ENCODE results near the gene ZNF654.
"Not testable (repeated sequence)": the region's sequence is repeated elsewhere in the genome, so short reads cannot be mapped to it uniquely, and the experiment has no call there.

Gene ZNF654

GRCh38 chr3:88061746-88062145 is 2.7 kb downstream of the ZNF654 start:
- no peak for DNase-seq (ENCODE audit: low spot score)

- DNase-seq (ENCODE audit: low spot score): no peak
These were observed 16.0 kb downstream of the ZNF654 start for GRCh38 chr3:88075072-88075471.

- no peak for DNase-seq (ENCODE audit: low spot score)
These were observed 16.4 kb downstream of the ZNF654 start for GRCh38 chr3:88075497-88075896.

- DNase-seq (ENCODE audit: low spot score): no peak
These were observed 17.7 kb downstream of the ZNF654 start for GRCh38 chr3:88076712-88077111.

- no peak for DNase-seq (ENCODE audit: low spot score)
These were observed 19.9 kb downstream of the ZNF654 start for GRCh38 chr3:88078932-88079331.

- DNase-seq (ENCODE audit: low spot score): no peak
These were observed 23.8 kb downstream of the ZNF654 start for GRCh38 chr3:88082854-88083253.

- no peak for DNase-seq (ENCODE audit: low spot score)
These were observed 25.0 kb downstream of the ZNF654 start for GRCh38 chr3:88084097-88084501.

GRCh38 chr3:88090681-88091080 is 31.6 kb downstream of the ZNF654 start:
- DNase-seq (ENCODE audit: low spot score): no peak

GRCh38 chr3:88092270-88092669 is 33.2 kb downstream of the ZNF654 start:
- DNase-seq (ENCODE audit: low spot score): no peak

GRCh38 chr3:88093266-88093665 is 34.2 kb downstream of the ZNF654 start:
- no peak for DNase-seq (ENCODE audit: low spot score)

GRCh38 chr3:88101142-88101541 is 42.1 kb downstream of the ZNF654 start:
- DNase-seq (ENCODE audit: low spot score): no peak

GRCh38 chr3:88105325-88105724 is 46.3 kb downstream of the ZNF654 start:
- DNase-seq (ENCODE audit: low spot score): peak; percentile 48

- no peak for DNase-seq (ENCODE audit: low spot score)
These were observed 53.2 kb downstream of the ZNF654 start for GRCh38 chr3:88112289-88112688.

- DNase-seq (ENCODE audit: low spot score): peak; percentile 78
These were observed 54.5 kb downstream of the ZNF654 start for GRCh38 chr3:88113311-88114162.

- DNase-seq (ENCODE audit: low spot score): no peak
These were observed 56.0 kb downstream of the ZNF654 start for GRCh38 chr3:88114878-88115549.

GRCh38 chr3:88117683-88118082 is 58.6 kb downstream of the ZNF654 start:
- no peak for DNase-seq (ENCODE audit: low spot score)

GRCh38 chr3:88118603-88119002 is 59.5 kb downstream of the ZNF654 start:
- DNase-seq (ENCODE audit: low spot score): not testable (repeated sequence)

- DNase-seq (ENCODE audit: low spot score): no peak
These were observed 64.5 kb downstream of the ZNF654 start for GRCh38 chr3:88123526-88123925.

- DNase-seq (ENCODE audit: low spot score): no peak
These were observed 72.6 kb downstream of the ZNF654 start for GRCh38 chr3:88131695-88132094.

GRCh38 chr3:88132894-88133293 is 73.8 kb downstream of the ZNF654 start:
- no peak for DNase-seq (ENCODE audit: low spot score)

GRCh38 chr3:88133711-88134263 is 74.7 kb downstream of the ZNF654 start:
- DNase-seq (ENCODE audit: low spot score): no peak

- DNase-seq (ENCODE audit: low spot score): no peak
These were observed 78.8 kb downstream of the ZNF654 start for GRCh38 chr3:88137836-88138235.

- DNase-seq (ENCODE audit: low spot score): no peak
These were observed 82.5 kb downstream of the ZNF654 start for GRCh38 chr3:88141458-88142083.

Data from kidney capillary endothelial cell (primary cell).